Glomerular endothelial cell (primary cell): ENCODE data around the gene FAM124A. TPM values are rescaled to one million over a fixed set of nuclear protein-coding genes. Genes with fewer than 3 reads are reported as not detected.
"Not testable (repeated sequence)": the region's sequence is repeated elsewhere in the genome, so short reads cannot be mapped to it uniquely, and the experiment has no call there.

ENCODE experiments used
- DNase-seq: peaks from one replicate; pipeline ENCODE4 v3.0.0-alpha.2; 2011; ENCODE audit warnings: low read depth, low spot score; ENCODE audit errors: extremely low read depth
- total RNA-seq: library from RNA; depleted of rRNA; stranded (reverse); fragments of >200 nt; gene quantifications from 2 replicates; pipeline ENCODE4 v1.2.3, GENCODE V29; 2015

FAM124A gene
- total RNA-seq, 1 donor from 2014 or later, result 10.1 TPM

- no peak for DNase-seq
Measured at GRCh38 chr13:51262501-51263211, 40.5 kb downstream of the FAM124A start.

- no peak for DNase-seq
Measured at GRCh38 chr13:51266642-51267041, 44.4 kb downstream of the FAM124A start.

GRCh38 chr13:51267622-51268021 lies 45.4 kb downstream of the FAM124A start:
- DNase-seq, result no peak

DNA sequence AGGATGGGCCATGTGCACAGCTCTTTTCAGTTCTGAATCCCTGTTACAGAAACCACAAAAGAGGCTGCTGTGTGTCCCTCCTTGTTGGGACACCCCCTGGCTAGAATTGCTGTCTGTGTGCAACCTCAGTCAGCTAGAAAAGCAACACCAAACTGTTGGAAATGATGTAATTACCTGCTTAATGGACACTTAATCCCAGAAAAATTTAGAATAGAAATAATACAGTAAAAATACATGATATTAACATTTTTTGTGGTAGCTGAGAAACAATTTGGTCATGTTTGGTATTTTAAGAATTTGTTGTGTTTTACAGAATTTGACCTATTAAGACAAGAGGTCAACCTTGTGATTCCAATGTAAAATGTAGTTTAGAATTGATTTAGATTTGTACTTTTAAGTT lies 46.8 kb downstream of the FAM124A start:
- DNase-seq, result no peak

- DNase-seq, result no peak
Measured at GRCh38 chr13:51270623-51271415, 48.6 kb downstream of the FAM124A start.

GRCh38 chr13:51271528-51272085 lies 49.4 kb downstream of the FAM124A start:
- DNase-seq, result no peak

- no peak for DNase-seq
Measured at GRCh38 chr13:51275101-51275500, 52.9 kb downstream of the FAM124A start.

- peak; percentile 20 for DNase-seq
Measured at GRCh38 chr13:51276636-51277035, 54.4 kb downstream of the FAM124A start.

DNA sequence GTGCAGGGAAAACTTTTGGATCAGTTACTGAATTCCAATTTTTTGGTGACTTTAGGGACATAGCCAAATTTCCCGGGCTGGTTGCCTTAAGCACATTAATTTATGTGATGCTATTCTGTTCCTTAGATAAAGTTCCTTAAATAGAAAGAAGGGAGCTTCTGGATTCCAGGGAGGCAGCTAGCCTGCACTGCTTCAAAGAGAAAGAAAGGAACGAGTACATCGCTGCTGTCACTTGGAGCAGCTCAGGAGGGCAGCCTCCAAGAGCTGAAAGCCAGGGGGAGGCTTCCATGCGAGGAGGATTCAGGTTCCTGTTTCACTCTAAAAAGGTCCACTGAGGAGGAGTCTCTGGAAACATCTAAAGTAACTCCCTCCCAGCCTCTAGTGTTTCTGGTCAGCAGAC lies 55.7 kb downstream of the FAM124A start:
- DNase-seq, result no peak

DNA sequence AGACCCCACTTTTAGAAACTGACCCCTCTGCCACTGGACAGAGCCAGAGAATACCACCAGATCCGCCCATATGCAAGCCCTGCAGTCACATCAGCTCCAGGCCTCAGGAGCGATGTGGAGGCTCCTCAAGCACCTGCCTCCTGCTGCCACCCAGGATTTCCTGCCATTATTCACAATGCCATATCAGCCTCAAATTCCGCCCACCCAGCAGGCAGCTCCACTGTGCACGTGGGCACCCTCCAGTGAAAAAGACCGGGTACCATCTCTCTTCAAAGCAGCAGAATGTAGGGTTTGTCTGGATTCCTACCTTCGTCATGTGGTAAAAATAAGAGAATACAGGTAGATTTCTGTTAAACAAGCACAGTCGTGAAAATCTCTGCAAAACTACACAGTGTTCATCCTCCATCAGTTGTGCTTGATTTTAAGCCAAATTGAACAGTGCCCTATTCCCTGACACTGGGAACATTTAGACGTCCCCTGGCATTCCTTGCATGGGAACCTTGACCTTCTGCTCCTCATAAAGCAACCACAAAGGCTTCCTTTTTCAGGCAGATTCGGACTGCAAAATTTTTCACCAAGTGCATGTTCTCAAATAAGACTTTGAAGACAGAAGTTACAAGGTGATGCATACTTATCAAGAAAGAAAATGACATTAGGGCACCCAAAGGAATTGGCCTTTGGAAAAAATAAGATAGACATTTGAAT lies 56.4 kb downstream of the FAM124A start:
- DNase-seq, result no peak

DNA sequence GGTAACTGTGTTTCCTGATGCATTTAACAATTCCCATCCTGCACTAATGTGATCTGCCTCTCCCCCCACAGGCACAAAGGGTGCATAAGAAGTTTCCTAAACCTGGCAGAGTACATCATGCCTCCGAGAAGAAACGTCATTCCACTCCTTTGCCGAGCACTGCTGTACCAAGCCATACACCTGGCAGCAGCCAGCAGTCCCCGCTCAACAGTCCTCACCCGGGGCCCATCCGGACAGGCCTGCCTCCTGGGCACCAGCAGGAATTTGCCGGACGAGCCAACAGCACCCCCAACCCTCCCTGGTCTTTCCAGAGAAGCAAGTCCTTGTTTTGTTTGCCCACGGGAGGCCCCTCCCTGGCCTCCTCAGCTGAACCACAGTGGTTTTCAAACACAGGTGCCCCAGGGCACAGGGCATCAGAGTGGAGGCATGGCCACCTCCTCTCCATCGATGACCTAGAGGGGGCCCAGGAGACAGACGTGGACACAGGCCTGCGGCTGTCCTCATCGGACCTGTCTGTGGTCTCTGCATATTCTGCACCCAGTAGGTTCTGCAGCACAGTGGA lies 58.3 kb downstream of the FAM124A start:
- no peak for DNase-seq

GRCh38 chr13:51282322-51282721 lies 60.1 kb downstream of the FAM124A start:
- DNase-seq, result no peak

GRCh38 chr13:51282923-51283322 lies 60.7 kb downstream of the FAM124A start:
- not testable (repeated sequence) for DNase-seq

DNA sequence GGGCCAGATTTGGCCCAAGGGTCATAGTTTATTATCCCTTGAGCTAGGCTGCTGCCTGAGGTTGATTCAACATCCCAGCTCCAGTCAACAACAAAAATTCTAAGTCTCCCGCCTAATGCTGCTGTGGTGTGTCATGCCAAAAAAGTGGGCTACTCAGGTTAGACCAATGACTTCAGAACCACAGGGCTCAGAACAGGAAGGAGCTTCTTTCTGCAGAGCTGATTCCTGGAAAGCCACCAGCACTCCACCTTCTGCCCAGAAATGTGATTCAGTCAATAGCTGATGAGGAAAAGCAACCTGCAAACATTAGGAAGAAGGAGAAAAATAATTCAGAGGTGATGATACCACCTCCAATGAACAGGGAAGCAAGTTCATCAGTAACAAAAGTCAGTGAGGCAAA lies 61.2 kb downstream of the FAM124A start:
- DNase-seq, result no peak

DNA sequence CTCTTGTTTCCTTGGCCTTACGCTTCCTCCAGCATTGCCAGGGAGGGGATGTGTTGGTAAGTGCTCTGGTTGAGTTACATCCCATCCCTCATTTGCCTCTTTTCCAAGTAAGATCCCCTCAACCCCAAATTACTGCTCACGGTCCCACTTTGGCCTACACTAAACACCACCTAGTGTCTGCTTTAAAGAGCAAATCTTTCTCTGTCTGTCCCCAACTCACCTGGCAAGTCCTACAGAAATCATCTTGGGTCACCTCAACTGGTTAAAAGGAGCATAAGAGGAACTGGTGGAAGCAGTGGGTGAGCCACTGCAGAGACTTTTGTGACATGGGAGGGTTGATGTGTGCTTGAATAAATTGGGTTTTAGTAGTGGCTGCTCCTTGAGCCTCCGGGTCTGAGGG lies 62.1 kb downstream of the FAM124A start:
- no peak for DNase-seq

- peak; percentile 31 for DNase-seq
Measured at GRCh38 chr13:51286135-51287002, 64.2 kb downstream of the FAM124A start.

GRCh38 chr13:51287758-51288157 lies 65.6 kb downstream of the FAM124A start:
- DNase-seq, result no peak

- DNase-seq, result not testable (repeated sequence)
Measured at GRCh38 chr13:51288254-51288653, 66.1 kb downstream of the FAM124A start.

GRCh38 chr13:51291341-51291740 lies 69.1 kb downstream of the FAM124A start:
- DNase-seq, result no peak

DNA sequence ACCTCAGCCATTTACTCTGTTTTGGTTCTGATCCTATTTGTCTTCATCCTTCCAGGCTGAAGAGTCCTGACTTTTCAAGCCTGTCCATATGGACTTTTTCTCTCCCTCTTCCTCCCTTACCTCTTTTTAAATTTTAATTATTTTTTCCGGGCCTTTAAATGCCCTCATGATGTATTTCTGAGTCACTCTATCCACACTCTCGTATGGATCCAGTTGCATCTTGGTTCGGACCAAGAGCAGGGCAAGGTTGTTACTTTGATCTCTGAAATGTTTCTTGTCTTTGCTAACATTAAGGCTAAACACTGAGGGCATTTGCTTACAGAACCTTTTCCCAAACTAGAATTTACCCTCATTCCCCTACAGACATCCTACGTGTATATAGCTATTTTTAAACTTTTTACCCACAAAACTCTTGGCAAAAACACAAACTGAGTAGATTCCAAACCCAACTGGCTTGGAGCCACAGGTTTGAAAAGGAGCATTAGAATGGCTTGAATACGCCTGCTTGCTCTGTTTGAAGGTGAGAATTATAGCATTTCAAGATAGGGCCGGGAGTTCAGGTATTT lies 69.9 kb downstream of the FAM124A start:
- no peak for DNase-seq
